ENCODE data around the gene PTPRG. TPM values are rescaled to one million over a fixed set of nuclear protein-coding genes. Genes with fewer than 3 reads are reported as not detected.
A peak's percentile ranks its signal among the peaks of the same experiment; 100 is the strongest.

PTPRG gene
- total and polyA plus RNA-seq, 2 experiments from 2014 or later = 15.2 to 45.7 TPM

GRCh38 chr3:61612211-61613194 lies 51.1 kb downstream of the PTPRG start:
- H3K9me3 ChIP-seq (ENCODE audit: low read depth) = no peaks in the 10 kb centered on the region
- peak overlapping the region; percentile 12 for H3K27ac ChIP-seq
- no peak overlapping the region for H3K4me3 ChIP-seq
- no peaks in the 10 kb centered on the region for H3K36me3 ChIP-seq
- no peaks in the 10 kb centered on the region for H3K4me1 ChIP-seq (ENCODE audit: low read depth)
- DNase-seq (ENCODE audit: low read depth in 1 of 2, low spot score in 1 of 2) = no peak
- no peak for TF ChIP-seq CTCF (IDR thresholded peaks at IDR 0.05; ENCODE audit: low read depth, low read length)
- no peaks in the 10 kb centered on the region for H3K27me3 ChIP-seq

- no peak for TF ChIP-seq CTCF (IDR thresholded peaks at IDR 0.05; ENCODE audit: low read depth, low read length)
- H3K4me3 ChIP-seq = no peak overlapping the region
- no peak for DNase-seq (ENCODE audit: low read depth in 1 of 2, low spot score in 1 of 2)
- no peaks in the 10 kb centered on the region for H3K27me3 ChIP-seq
- no peaks in the 10 kb centered on the region for H3K9me3 ChIP-seq (ENCODE audit: low read depth)
- no peaks in the 10 kb centered on the region for H3K36me3 ChIP-seq
- no peaks in the 10 kb centered on the region for H3K4me1 ChIP-seq (ENCODE audit: low read depth)
- no peak overlapping the region for H3K27ac ChIP-seq
Measured at GRCh38 chr3:61613666-61614065, 52.3 kb downstream of the PTPRG start.

- Histone ChIP-seq H3K4me1 (ENCODE audit: low read depth) (no peaks in the 10 kb centered on the region), H3K27me3 (no peaks in the 10 kb centered on the region), H3K27ac (no peak overlapping the region), H3K4me3 (no peak overlapping the region), H3K9me3 (ENCODE audit: low read depth) (no peaks in the 10 kb centered on the region), H3K36me3 (no peaks in the 10 kb centered on the region)
- DNase-seq (ENCODE audit: low read depth in 1 of 2, low spot score in 1 of 2) = no peak
- TF ChIP-seq CTCF (IDR thresholded peaks at IDR 0.05; ENCODE audit: low read depth, low read length) = no peak
Measured at GRCh38 chr3:61615643-61616042, 54.3 kb downstream of the PTPRG start.

- TF ChIP-seq CTCF (IDR thresholded peaks at IDR 0.05; ENCODE audit: low read depth, low read length) = no peak
- Histone ChIP-seq H3K36me3 (no peaks in the 10 kb centered on the region), H3K9me3 (ENCODE audit: low read depth) (no peaks in the 10 kb centered on the region), H3K27me3 (no peaks in the 10 kb centered on the region), H3K27ac (no peak overlapping the region), H3K4me3 (no peak overlapping the region), H3K4me1 (ENCODE audit: low read depth) (no peaks in the 10 kb centered on the region)
- DNase-seq (ENCODE audit: low read depth in 1 of 2, low spot score in 1 of 2) = no peak
Measured at GRCh38 chr3:61616586-61616985, 55.2 kb downstream of the PTPRG start.

- H3K27ac ChIP-seq = no peak overlapping the region
- H3K27me3 ChIP-seq = no peaks in the 10 kb centered on the region
Measured at GRCh38 chr3:61617041-61617440, 55.7 kb downstream of the PTPRG start.

More at GRCh38 chr3:61617041-61617440, 55.7 kb downstream of the PTPRG start:
- TF ChIP-seq CTCF (IDR thresholded peaks at IDR 0.05; ENCODE audit: low read depth, low read length) = no peak
- Histone ChIP-seq H3K9me3 (ENCODE audit: low read depth) (no peaks in the 10 kb centered on the region), H3K36me3 (no peaks in the 10 kb centered on the region), H3K4me3 (no peak overlapping the region), H3K4me1 (ENCODE audit: low read depth) (no peaks in the 10 kb centered on the region)
- DNase-seq (ENCODE audit: low read depth in 1 of 2, low spot score in 1 of 2) = no peak
